Mesenteric fat pad (tissue), 1 donor: ENCODE data around the gene SDF2. TPM values are rescaled to one million over a fixed set of nuclear protein-coding genes. Genes with fewer than 3 reads are reported as not detected.
"Not testable (repeated sequence)": the region's sequence is repeated elsewhere in the genome, so short reads cannot be mapped to it uniquely, and the experiment has no call there.

ENCODE experiments used
- DNase-seq: peaks from one replicate; pipeline ENCODE4 v3.0.0-alpha.2; 2020; ENCODE audit warnings: low spot score
- total RNA-seq: library from RNA; stranded (reverse); fragmentation: NEBNext Ultra II Directional; extraction: Animal tissue kit (Norgen Biotek cat#: 25700); gene quantifications from one replicate; pipeline ENCODE4 v1.2.1, GENCODE V29; 2021
- donor health status: DM: yes; HTN: yes; CAD: no.

The SDF2 gene
- total RNA-seq, 1 donor from 2014 or later, result 41.8 TPM

DNA sequence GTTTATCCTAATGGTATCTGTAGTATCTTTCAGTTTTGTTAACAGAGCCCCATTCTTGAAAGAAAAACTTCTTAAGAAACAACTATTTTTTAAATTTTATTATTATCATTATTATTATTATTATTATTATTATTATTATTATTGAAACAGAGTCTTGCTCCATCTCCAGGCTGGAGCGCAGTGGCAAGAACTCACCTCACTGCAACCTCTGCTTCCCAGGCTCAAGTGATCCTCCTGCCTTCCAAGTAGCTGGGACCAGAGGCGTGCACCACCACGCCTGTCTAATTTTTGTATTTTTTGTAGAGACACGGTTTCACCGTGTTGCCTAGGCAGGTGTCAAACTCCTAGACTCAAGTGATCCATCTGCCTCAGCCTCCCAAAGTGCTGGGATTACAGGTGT lies 23.7 kb upstream of the SDF2 start:
- peak; percentile 28 for DNase-seq

DNA sequence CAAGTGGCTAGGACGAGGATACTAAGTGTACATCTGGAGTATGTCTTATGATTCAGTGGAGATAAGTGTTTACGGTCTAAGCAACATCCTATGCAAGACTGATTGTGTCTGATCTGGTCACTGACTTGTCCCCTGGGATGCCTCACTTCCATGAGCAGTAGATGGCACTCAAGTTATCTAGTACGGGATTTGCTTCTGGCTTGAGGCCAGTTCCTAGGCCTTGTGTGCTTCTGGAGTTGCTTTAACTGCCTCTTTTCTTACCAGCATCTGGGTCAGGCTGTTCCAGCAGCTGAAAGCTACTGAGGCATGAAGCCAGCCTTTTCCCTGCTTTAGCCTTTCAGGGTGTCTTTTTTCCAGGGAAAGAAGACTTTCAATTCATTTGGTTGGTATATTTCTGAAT lies 23.3 kb upstream of the SDF2 start:
- peak; percentile 39 for DNase-seq

DNA sequence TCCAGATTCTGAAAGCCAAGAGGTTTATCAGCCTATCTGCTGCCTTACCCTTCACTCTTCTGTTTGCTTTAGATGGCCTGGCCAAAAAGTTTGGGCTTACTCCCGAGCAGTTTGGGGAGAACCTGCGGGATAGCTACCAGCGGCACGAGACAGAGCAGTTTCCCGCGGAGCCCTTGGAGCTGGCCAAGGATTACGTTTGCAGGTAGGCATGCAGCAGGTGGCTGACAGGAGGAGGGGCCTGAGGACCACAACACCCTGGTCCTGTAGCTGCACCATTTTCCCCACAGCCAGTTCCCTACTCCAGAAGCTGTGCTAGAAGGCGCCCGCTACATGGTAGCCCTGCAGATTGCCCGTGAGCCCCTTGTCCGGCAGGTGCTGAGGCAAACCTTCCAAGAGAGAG lies 20.9 kb upstream of the SDF2 start:
- DNase-seq, result peak; percentile 49

DNA sequence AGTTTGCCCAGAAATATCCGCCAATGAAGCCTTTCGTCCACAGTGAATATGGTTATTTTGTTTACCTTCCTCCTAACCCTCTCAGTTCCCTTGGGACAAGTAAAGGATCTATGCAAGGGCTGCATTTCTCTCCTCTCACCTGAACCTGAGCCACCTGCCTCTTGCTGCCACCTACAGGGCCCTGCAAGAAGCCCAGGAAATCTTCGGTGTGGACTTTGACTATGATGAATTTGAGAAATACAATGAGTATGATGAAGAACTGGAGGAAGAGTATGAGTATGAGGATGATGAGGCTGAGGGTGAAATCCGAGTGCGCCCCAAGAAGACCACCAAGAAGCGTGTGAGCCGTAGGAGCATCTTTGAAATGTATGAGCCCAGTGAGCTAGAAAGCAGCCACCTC lies 14.3 kb upstream of the SDF2 start:
- no peak for DNase-seq

DNA sequence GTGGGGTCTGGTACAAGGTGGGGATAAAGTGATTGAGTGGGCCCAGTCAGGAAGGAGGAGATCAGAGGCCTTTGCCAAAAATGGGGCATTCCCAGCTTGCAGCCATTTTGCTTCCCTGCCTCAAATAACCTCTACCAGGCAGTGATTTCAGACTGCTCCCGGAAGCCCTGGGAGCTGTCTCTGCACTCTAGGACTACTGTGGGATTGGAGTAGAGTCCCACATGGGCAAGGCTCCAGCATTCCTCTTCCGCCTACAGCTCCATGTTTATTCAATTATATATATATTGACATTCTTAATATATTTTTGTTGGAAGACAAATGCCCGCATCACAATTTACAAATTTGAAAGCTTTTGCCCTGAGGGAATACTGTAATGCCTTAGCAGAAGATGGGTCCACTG lies 13.8 kb upstream of the SDF2 start:
- no peak for DNase-seq

DNA sequence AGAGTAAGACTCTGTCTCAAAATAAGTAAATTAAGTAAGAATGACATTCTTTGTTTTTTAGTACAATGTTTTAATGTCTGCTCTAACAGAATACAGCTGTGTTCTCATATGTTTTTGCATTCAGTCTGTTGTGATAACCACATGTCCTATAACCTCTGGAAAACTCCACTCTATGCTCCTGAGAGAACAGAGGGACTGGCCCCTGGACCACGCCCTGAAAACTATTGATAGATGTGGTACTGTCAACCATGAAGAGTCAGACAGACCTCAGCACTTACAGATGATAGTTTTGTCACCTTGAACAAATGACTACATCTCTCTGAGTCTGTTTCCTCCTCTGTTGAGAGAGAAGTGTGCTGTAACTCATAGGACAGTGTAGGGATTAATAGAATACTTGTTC lies 8.2 kb upstream of the SDF2 start:
- DNase-seq, result peak; percentile 51

DNA sequence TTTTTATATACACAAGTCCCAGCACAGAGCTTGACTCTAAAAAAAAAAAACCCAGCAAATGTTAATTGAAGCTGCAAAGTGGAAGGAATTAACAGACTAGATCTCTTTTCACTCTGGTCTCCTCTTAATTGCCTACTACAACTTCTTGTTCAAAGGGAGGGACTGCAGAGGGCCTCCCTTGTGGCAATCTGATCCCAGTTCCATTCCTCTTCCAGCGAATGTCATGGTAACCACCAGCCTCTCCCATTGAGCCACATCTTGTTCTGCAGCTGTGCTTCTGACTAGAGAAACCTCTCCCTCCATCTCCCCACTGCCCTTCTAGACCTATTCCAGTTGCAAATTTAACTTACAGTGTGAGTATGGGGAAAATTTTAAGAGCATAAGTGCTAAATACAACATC lies 6.2 kb upstream of the SDF2 start:
- DNase-seq, result no peak

DNA sequence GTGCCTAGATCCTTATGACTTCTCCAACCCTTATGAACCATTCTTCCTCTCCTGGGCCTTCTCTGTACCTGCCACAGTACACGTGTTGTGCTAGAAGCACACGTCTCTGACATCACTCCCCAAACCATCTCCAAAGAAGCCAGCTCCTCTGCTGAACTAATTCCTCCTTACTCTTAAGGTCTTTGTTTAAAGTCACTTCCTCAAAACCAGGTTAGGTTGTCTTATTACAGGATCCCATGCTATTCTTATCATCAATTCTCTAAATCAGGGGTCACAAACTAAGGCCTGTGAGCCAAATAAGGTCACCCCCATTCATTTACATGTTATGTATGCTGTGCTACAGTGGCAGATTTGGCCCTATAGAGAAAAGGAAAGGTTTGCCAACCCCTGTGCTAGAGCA lies 4.3 kb upstream of the SDF2 start:
- DNase-seq, result no peak

DNA sequence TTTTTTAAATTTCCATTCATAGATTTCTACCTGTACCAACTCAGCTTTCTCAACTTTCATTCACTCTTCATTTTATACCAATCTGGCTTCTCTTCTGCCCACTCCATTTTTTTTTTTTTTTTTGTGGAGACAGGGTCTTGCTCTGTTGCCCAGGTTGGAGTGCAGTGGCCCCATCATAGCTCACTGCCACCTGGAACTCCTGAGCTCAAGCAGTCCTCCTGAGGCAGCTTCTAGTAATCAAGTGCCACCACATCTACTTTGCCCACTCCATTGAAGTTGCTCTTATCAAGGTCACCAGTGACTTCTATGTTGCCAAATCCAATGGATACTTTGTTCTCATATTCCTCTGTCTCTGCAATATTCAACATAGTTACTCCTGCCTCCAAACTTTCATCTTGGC lies 2.0 kb upstream of the SDF2 start:
- DNase-seq, result no peak

DNA sequence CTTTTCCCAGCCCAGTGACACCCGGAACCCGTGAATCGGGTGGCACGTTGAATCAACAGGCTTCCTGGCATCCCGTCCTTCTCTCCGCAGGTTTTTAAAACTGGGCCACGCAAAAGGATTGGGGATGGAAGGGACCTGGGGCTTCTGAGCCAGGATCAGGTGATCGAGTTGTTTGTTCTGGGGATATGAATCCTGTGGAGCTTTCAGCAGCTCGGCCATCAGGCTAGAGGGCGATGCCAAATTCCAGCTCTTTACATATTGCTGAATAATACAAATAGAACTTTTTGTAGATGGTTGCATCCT lies 772 bp upstream of the SDF2 start:
- no peak for DNase-seq

DNA sequence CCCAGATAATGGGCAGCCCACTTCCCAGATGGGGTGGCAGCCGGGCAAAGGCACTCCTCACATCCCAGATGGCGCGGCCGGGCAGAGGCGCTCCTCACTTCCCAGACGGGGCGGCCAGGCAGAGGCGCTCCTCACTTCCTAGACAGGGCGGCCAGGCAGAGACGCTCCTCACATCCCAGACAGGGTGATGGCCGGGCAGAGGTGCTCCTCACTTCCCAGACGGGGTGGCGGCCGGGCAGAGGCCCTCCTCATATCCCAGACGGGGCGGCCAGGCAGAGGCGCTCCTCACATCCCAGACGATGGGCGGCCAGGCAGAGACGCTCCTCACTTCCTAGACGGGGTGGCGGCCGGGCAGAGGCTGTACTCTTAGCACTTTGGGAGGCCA lies 2.2 kb downstream of the SDF2 start:
- DNase-seq, result not testable (repeated sequence)

DNA sequence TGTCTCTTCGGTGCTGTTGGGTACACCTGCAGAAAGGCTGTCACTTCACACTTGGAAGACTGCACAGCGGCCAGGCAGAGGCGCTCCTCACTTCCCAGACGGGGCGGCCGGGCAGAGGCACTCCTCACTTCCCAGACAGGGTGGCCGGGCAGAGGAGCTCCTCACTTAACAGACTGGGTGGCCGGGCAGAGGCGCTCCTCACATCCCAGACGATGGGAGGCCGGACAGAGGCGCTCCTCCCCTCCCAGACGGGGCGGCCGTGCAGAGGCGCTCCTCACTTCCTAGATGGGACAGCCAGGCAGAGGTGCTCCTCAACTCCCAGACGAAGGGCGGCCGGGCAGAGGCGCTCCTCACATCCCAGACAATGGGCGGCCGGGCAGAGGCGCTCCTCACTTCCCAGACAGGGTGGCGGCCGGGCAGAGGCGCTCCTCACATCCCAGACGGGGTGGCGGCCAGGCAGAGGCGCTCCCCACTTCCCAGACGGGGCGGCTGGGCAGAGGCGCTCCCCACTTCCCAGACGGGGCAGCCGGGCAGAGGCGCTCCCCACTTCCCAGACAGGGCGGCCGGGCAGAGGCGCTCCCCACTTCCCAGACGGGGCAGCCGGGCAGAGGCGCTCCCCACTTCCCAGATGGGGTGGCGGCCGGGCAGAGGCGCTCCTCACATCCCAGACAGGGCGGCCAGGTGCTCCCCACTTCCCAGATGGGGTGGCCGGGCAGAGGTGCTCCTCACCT lies 2.8 kb downstream of the SDF2 start:
- peak; percentile 69 for DNase-seq

DNA sequence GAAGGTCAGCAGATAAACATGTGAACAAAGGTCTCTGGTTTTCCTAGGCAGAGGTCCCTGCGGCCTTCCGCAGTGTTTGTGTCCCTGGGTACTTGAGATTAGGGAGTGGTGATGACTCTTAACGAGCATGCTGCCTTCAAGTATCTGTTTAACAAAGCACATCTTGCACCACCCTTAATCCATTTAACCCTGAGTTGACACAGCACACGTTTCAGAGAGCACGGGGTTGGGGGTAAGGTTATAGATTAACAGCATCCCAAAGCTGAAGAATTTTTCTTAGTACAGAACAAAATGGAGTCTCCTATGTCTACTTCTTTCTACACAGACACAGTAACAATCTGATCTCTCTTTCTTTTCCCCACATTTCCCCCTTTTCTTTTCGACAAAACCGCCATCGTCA lies 3.4 kb downstream of the SDF2 start:
- not testable (repeated sequence) for DNase-seq

DNA sequence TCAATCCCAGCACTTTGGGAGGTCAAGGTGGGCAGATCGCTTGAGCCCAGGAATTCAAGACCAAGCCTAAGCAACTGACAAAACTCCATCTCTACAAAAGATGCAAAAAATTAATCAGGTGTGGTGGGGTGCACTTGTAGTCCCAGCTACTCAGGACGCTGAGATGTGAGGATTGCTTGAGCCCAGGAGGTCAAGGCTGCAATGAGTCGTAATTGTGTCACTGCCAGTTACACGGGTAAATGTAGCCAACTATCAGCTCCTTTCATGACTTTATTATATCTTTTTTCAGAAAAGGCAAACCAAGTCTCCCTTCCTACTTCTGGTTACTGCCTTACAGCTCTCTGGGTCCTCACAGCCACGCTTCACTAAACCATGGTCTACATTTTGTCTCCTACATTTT lies 4.0 kb downstream of the SDF2 start:
- no peak for DNase-seq

DNA sequence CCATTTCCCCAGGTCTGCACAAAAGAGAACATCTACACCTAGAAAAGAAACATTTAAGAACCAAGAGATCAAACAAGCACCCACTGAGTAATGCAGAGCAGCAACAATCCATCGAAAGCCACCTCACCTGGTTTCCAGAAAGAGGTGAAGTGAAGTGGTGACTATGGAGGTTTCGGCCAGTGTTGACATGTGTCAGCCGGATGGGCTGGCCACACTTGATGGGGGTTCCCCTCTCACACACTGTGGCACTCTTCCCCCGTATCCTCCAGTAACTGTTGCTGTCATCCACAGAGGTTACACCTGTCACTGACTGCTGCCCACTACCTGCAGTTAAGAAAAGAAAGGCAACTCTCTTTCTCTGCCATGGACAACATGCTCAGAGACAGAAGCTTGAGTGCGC lies 6.5 kb downstream of the SDF2 start:
- no peak for DNase-seq

DNA sequence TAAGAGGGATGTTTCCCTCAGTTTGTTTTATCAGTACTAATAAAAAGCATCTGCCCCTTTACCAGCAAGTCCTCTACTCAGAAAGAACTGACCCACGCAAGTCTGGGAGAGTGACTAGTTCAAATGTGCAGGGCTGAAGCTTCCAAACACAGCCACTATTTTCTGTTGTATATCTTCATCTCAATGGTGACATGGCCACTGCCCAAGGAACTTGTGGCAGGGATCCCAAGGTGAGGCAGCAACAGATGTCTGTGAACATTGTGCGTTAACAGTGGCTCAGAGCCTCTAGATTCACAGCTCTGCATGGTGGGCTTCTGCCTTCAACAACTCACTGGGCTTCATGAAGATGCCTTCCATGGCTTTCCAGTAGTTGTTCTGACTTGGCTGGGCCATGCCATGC lies 13.0 kb downstream of the SDF2 start:
- no peak for DNase-seq

DNA sequence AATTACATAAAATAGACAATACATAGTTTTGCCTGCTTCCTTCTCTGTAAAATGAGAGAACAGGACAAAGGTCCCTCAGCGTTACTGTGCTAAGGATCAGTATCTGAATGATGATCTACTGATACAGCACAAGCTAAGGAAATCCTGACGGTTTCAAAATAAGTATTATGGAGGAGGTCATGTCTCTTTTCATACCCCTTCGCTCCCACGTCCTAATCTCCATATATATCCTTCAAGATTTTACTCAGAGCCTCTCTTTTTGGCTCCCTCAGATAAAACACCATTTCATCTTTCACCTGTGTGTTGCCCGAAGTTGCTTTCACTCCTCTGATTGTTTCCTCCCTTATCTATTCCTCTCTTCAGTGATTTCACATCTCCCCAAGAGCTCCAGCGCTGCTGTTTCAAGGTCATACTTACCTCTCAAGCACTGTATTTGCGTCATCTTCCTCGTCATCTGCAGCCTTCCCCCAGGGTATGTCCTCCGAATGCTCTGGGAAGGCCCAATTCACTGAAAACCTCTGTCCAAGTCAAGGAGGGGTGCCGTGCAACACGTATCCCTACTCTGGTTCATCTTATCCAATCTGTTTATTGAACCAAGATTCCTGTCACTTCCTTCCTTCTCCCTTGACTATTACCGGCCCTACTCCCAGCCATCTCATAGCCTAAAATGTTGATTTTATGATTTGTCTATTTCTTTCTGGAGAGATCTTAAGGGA lies 15.5 kb downstream of the SDF2 start:
- DNase-seq, result no peak

DNA sequence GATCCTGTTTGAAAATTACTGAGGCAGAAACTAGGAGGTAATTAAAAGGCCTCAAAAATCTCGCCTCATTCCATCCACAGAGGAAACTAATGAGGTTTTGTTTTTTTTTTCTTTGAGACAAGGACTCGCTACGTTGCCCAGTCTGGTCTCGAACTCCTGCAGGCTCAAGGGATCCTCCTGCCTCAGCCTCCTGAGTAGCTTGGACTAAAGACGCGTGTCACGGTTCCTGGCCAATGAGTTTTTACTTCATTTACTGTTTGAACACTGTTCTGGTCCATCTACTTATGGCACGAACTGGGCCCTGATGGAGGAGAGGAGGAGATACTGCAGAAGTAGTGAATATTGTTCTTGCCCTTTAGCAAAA lies 16.1 kb downstream of the SDF2 start:
- DNase-seq, result no peak

DNA sequence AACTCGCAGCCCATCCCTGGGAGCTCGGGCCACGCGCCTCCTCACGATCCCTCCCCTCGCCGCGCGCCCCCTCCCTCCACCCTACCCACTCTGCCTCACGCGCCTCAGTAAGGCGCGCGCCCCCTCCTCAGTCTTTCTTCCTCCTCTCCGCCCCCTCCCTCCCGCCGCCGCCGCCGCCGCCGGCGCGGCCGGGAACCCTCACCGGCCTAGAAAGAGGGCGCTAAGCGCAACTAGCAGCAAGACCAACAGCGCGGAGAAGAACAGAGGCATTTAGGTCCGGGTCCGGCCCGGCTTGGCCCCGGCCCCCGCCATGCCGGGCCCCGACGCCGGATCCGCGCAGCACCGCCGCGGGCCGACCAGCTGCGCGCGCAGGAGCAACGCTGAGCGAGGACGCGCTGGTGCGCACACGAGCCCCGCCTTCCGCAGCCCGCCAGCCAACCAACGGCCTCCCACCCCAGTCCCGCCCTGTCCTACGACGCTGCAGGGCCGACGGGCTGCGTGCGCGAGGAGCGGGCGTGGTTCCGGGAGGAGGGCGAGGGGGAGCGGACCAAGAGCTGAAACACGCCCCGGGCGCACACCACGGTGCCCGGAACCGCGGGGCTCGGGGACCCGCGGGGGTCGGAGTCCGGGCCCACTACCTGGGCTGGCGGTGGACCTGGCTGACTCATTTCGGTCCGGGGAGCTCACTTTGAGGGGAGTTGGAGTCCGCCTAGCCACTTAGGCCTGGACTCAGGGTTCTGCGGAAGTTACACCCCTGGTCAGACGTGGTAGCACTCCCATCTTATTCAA lies 16.7 kb downstream of the SDF2 start, which contains the start of gene BLTP2:
Gene BLTP2 (minus strand): TSS at position 372 of the 789 bp plus-strand sequence. CDS start 102 bp downstream, at position 270.
- peak; percentile 99 for DNase-seq

DNA sequence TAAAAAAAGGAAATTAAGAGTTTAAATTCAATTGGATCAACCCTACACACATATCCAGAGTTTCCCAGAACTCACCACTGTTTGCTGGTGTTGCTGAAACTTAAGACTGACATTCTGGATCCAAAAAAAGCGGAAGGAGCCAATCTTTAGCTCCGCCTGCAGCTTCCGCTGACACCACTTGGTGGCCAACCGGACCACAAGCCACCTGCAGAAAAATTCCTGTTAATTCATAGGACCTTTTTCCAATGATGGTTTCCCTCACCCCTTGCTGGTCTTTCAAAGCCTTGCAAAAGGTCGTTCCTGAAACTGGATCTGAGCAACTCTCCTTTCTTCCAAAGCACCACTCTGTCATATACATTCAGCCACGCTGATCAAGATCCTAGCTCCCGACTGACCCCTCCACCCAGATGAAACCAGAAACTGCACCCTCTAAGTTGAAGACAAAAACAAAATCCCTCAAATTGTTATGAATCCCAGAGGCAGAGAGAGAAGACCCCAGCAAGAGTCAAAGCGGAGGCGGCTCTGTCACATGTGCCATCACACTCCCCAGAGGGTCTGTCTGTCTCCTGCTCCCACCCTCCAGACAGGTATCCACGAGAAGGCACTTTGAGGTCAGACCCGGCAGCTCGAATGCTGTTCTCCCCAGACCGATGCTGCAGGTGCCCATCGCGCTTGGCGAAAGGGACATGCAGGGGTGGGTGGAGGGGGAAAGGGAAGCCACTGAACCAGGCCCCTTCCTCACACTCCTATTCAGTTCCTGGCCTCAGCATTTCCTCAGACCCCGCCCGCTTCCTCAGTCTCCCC lies 17.5 kb downstream of the SDF2 start:
- DNase-seq, result no peak

DNA sequence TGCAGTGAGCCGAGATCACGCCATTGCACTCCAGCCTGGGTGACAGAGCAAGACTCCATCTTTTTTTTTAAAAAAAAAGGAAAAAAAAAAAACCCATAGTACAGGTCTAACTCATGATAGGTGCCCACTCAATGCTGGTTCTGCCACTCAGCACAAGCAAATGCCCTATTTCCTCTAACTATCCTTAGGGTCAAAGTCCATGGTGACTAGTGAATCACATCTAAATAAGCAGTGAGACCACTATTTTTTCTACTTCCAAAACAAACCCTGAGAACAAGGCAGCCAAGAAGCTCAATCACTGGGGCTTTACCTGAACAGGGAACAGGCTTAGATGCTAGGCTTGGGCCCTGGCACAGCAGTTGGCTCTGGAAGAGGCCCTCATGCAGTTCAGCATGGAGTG lies 20.1 kb downstream of the SDF2 start:
- DNase-seq, result no peak

DNA sequence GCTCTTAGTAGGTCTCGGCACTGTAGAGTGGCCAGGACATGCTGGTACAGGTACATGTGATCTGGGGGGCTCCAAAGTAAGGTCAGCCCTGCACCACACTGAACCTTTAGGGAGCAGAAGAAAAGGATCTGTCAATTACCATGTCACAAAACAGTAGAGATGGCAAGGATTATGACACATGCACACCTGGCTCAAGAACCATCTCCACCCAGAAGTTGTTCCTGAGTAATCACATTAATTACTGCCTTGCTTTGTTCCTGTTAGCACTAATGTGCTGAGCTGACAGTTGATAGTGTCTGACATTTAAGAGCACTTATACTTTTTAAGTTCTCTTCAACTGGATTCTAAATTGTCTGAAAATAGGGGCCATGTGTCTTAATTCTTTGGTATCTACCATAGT lies 26.2 kb downstream of the SDF2 start:
- no peak for DNase-seq
